Nasal cavity respiratory epithelium epithelial cell of viscerocranial mucosa (primary cell): ENCODE measurements around the gene CCDC182. TPM values are rescaled to one million over a fixed set of nuclear protein-coding genes. Genes with fewer than 3 reads are reported as not detected.

ENCODE experiments used
- total RNA-seq: library from RNA; depleted of rRNA; stranded (reverse); fragments of >200 nt; gene quantifications from 2 replicates; pipeline ENCODE4 v1.2.3, GENCODE V29; 2014

Gene CCDC182
- total RNA-seq = not detected in 2 replicates

DNA sequence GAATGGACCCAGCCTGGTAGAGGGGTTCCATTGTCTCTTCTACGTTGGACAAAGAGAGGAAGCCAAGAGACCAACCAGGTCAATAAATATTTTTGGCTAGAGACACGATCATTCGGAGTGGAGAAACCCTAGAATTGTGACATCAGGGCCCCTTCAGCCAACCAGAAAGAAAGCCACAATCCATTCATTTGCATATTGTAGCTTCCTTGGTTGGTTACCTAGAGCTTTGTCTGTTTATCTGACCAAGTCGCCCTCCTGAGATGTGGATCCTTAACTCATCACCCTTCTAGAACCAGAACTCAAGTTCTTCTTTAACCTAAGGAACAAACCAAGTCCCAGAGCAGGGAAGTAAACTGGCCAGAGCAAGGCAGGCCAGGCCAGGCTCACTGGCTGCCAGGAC lies at the start of gene CCDC182:
CCDC182 (minus strand) TSS at position 58 of the 400 bp plus-strand sequence; CDS start at position 31, 27 bp downstream.

Other genes starting within 250 kb of the CCDC182 start
- gene MRPS23, start 104.7 kb upstream of the CCDC182 start, total RNA-seq = 29.1 and 36.6 TPM in 2 replicates
- 3.4 and 10.8 TPM in 2 replicates for gene CUEDC1, start 210.1 kb upstream of the CCDC182 start, total RNA-seq
- 21.9 and 39.3 TPM in 2 replicates for gene VEZF1, start 243.0 kb upstream of the CCDC182 start, total RNA-seq